ENCODE data around the gene GANC.

GRCh38 chr15:42394106-42394505, 121.1 kb downstream of the GANC start:
- TF ChIP-seq POLR2A (IDR thresholded peaks at IDR 0.05; ENCODE audit: low read length) = no peak
- TF ChIP-seq GATA1 (IDR thresholded peaks at IDR 0.05; ENCODE audit: low read depth, low read length) = no peak
